ENCODE results near the gene RRM1. TPM values are rescaled to one million over a fixed set of nuclear protein-coding genes. Genes with fewer than 3 reads are reported as not detected.

The RRM1 gene
- total RNA-seq, 1 experiment from 2014 or later = 138 TPM

DNA sequence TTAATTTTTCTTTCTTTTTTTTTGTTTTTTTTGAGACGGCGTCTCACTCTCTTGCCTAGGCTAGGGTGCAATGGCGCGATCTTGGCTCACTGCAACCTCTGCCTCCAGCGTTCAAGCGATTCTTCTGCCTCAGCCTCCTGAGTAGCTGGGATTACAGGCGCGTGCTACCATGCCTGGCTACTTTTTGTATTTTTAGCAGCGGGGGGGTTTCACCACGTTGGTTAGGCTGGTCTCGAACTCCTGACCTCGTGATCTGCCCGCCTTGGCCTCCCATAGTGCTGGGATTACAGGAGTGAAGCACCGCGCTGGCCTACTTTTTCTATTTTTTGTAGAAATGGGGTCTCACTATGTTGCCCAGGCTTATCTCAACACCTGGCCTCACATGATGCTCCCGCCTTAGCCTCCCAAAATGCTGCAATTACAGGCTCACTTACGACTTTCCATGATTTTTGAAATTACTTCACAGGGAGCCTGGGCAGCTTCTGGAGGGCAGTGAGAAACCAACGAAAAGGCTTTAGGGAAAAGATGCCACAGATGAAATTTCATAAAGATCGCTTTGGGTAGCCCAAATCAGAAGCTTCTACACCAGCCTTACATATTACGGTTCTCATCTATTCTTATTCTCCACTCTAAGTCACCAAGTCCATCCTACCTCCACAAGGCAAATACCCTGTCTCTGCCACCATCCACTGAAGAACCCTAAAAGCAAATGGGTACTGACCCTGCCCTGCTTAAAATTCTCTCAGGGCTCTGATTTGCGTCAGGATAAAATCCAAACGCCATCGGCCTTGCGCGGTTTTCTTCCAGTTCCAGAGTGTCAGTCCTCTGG lies 866 bp upstream of the RRM1 start:
- no peak for DNase-seq
- no CpG with 5 or more reads among the region's 25 CpGs for WGBS (ENCODE audit: extremely low coverage, insufficient read length, low lambda C conversion rate)
- peak overlapping the region; percentile 88 for H3K4me2 ChIP-seq (ENCODE audit: insufficient read depth, insufficient read length, low read length)

More for the DNA sequence above, 866 bp upstream of the RRM1 start:
- H3K27ac ChIP-seq (ENCODE audit: insufficient read length, low read depth, low read length) = no peak overlapping the region
- peaks cover 0 to 15% (median 3%) of the 10 kb centered on the region in 3 experiments; a peak in 3 of 7 replicates for H3K36me3 Mint-ChIP-seq (ENCODE audit: insufficient read depth in 1 of 3, low read depth in 3 of 3)
- no peaks in the 10 kb centered on the region for H3K9me3 ChIP-seq (ENCODE audit: control insufficient read depth, low read depth, low read length)
- H3K27me3 ChIP-seq (ENCODE audit: insufficient read depth, low read length) = no peaks in the 10 kb centered on the region
- no peaks in the 10 kb centered on the region; the same call in 1 of the 2 replicates for H3K4me1 ChIP-seq (ENCODE audit: insufficient read depth, low read length)
- H2AFZ ChIP-seq (ENCODE audit: low read length) = no peak overlapping the region
- H3K14ac ChIP-seq (ENCODE audit: insufficient read depth, low read length) = no peak overlapping the region
- H2BK20ac ChIP-seq (ENCODE audit: low read depth, low read length, poor library complexity, severe bottlenecking) = no peak overlapping the region
- H3K79me1 ChIP-seq (ENCODE audit: insufficient read depth, low read depth, low read length, poor library complexity, severe bottlenecking) = peaks cover 2% of the 10 kb centered on the region
- no peak overlapping the region for H2BK120ac ChIP-seq (ENCODE audit: low read depth, low read length, poor library complexity, severe bottlenecking)
- H4K8ac ChIP-seq (replicated peaks; ENCODE audit: insufficient read length, low read depth, low read length) = no peak overlapping the region
- no peak overlapping the region for H2AK5ac ChIP-seq (ENCODE audit: insufficient read length, low read length)
- no peak overlapping the region for H3T11ph ChIP-seq (ENCODE audit: low read length)
- H4K20me1 ChIP-seq (ENCODE audit: control insufficient read depth, insufficient read depth, insufficient read length) = no peaks in the 10 kb centered on the region
- no peaks in the 10 kb centered on the region for H3K9me3 Mint-ChIP-seq
- TF ChIP-seq, protein P1, sequence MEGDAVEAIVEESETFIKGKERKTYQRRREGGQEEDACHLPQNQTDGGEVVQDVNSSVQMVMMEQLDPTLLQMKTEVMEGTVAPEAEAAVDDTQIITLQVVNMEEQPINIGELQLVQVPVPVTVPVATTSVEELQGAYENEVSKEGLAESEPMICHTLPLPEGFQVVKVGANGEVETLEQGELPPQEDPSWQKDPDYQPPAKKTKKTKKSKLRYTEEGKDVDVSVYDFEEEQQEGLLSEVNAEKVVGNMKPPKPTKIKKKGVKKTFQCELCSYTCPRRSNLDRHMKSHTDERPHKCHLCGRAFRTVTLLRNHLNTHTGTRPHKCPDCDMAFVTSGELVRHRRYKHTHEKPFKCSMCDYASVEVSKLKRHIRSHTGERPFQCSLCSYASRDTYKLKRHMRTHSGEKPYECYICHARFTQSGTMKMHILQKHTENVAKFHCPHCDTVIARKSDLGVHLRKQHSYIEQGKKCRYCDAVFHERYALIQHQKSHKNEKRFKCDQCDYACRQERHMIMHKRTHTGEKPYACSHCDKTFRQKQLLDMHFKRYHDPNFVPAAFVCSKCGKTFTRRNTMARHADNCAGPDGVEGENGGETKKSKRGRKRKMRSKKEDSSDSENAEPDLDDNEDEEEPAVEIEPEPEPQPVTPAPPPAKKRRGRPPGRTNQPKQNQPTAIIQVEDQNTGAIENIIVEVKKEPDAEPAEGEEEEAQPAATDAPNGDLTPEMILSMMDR (conservative IDR thresholded peaks at IDR 0.05) = no peak
- H3K23ac ChIP-seq (ENCODE audit: insufficient read length, low read depth, low read length) = no peak overlapping the region
- no peak overlapping the region for H2BK12ac ChIP-seq (ENCODE audit: insufficient read length, low read depth, low read length)
- no peak overlapping the region for H2BK5ac ChIP-seq (ENCODE audit: insufficient read length, low read length)
- no peak overlapping the region for H2BK15ac ChIP-seq (ENCODE audit: low read depth, low read length)
- H4K91ac ChIP-seq (ENCODE audit: insufficient read length, low read depth, low read length) = no peak overlapping the region
- H3K27ac Mint-ChIP-seq = peak overlapping the region; percentile 91 to 98 (median 97)
- H3K56ac ChIP-seq (ENCODE audit: insufficient read length, low read depth, low read length) = no peak overlapping the region
- no peak overlapping the region for H3K18ac ChIP-seq (ENCODE audit: insufficient read length, low read depth, low read length)
- H3K9ac ChIP-seq (ENCODE audit: extremely low read depth, insufficient read length, low read length) = peak overlapping the region; percentile 75
- peak overlapping the region; percentile 95 to 96 for H3K4me3 Mint-ChIP-seq
- H4K5ac ChIP-seq (ENCODE audit: insufficient read length, low read depth, low read length) = no peak overlapping the region
- H3K27me3 Mint-ChIP-seq (ENCODE audit: low read depth) = no peaks in the 10 kb centered on the region
- H3K4ac ChIP-seq (ENCODE audit: low read depth, low read length) = no peak overlapping the region
- H3K23me2 ChIP-seq (ENCODE audit: insufficient read length, low read depth, low read length, poor library complexity, severe bottlenecking) = peaks cover 9% of the 10 kb centered on the region
- H3K79me2 ChIP-seq (ENCODE audit: insufficient read depth, low read length) = no peaks in the 10 kb centered on the region; the same call in 1 of the 2 replicates
- H3K4me1 Mint-ChIP-seq = peaks cover 14 to 16% of the 10 kb centered on the region in 2 experiments
